Vagina (tissue), 2 donors: ENCODE measurements around the gene MAD1L1.

Experiments used
- POLR2A ChIP-seq, 2 donors: fragments of 450-650 bp; IDR thresholded peaks; one replicate each; pipeline ENCODE4 v1.6.1; 2017; ENCODE audit warnings: antibody characterized with exemption in 2 of 2, mild to moderate bottlenecking in 2 of 2, moderate library complexity in 2 of 2
- TF ChIP-seq, protein P1 (sequence below), 3 experiments: fragments of 450-650 bp in 2 of 3; fragments of 200-600 bp in 1 of 3; sonication (generic) in 1 of 3; IDR thresholded peaks; one replicate each; pipeline ENCODE4 v1.5.1; 2017 to 2019; ENCODE audit warnings: antibody characterized with exemption in 3 of 3, mild to moderate bottlenecking in 2 of 3, moderate library complexity in 2 of 3

DNA sequence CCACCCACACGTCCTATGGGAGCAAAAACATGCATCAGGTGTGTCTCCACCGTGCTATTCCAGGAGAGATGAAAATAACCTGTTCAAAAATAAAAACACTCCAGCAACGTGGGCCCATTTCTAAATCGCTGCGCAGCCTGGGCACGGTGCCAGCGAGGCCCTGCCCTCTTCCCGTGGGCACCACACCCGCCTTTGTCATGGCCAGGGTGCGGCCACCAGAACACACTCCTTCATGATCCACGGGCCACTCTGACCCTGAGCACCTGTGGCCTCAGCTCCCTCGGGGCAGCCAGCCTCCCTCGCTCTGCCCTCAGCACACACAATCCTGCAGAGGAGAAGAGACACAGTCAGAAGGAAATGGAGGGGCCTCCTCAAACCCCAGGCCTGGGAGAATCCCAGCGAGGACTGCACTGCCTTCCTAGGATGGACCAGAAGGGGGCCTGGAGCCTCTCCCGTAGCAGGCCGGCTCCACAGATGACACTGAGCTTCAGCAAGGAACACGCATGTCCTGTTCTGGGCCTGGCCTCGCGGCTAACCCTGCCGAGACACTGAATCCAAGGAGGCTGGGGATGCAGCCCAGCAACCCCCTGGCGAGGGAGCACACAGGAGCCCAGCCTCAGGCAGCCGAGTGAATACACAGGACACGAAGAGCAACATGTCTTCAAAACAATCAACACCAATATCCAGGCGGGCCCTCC is 169.0 kb downstream of the MAD1L1 start:
- TF ChIP-seq POLR2A (IDR thresholded peaks at IDR 0.05): no peak
- TF ChIP-seq, protein P1, sequence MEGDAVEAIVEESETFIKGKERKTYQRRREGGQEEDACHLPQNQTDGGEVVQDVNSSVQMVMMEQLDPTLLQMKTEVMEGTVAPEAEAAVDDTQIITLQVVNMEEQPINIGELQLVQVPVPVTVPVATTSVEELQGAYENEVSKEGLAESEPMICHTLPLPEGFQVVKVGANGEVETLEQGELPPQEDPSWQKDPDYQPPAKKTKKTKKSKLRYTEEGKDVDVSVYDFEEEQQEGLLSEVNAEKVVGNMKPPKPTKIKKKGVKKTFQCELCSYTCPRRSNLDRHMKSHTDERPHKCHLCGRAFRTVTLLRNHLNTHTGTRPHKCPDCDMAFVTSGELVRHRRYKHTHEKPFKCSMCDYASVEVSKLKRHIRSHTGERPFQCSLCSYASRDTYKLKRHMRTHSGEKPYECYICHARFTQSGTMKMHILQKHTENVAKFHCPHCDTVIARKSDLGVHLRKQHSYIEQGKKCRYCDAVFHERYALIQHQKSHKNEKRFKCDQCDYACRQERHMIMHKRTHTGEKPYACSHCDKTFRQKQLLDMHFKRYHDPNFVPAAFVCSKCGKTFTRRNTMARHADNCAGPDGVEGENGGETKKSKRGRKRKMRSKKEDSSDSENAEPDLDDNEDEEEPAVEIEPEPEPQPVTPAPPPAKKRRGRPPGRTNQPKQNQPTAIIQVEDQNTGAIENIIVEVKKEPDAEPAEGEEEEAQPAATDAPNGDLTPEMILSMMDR (IDR thresholded peaks at IDR 0.05): peak in 1 of 3 experiments; percentile 21
